HEK293 (cell line): ENCODE data around the gene PKMYT1.
A peak's percentile ranks its signal among the peaks of the same experiment; 100 is the strongest.
"Not testable (repeated sequence)": the region's sequence is repeated elsewhere in the genome, so short reads cannot be mapped to it uniquely, and the experiment has no call there.

Source experiments
- CTCF ChIA-PET: fragments of 350-600 bp; formaldehyde crosslinking; extraction: SDS; loops from one replicate; lab custom pipeline; 2021; ENCODE audit warnings: antibody characterized with exemption; lab: Yijun Ruan, JAX
- POLR2A ChIA-PET: fragments of 300-600 bp; formaldehyde crosslinking; extraction: SDS; loops from one replicate; lab custom pipeline; 2020; ENCODE audit warnings: antibody characterized with exemption, inconsistent platforms; lab: Yijun Ruan, JAX
- H3K27ac ChIP-seq: fragments of 200-500 bp; sonication (Bioruptor generic); 2 replicates; pipeline ENCODE4 v1.5.1; 2014; ENCODE audit warnings: low read depth, low read length, control low read depth, inconsistent platforms; ENCODE audit errors: extremely low read depth
- H3K36me3 ChIP-seq, 2 experiments: fragments of 200-500 bp in 1 of 2; sonication (Bioruptor generic) in 1 of 2; 1 replicate in 1 of 2; 2 replicates in 1 of 2; pipeline ENCODE4 v1.5.1; 2014 to 2017; ENCODE audit warnings: inconsistent platforms in 2 of 2, low read length in 2 of 2; ENCODE audit not compliant: control insufficient read depth in 2 of 2, insufficient read depth in 1 of 2
- H3K4me1 ChIP-seq: fragments of 200-500 bp; sonication (Bioruptor generic); 2 replicates; pipeline ENCODE4 v1.5.1; 2014; ENCODE audit warnings: mild to moderate bottlenecking, low read length, inconsistent platforms; ENCODE audit not compliant: control insufficient read depth, insufficient read depth
- H3K4me3 ChIP-seq: 2 replicates; pipeline ENCODE4 v1.5.1; 2011; ENCODE audit warnings: low read depth, mild to moderate bottlenecking, control low read depth, low read length, moderate library complexity
- H3K9me3 ChIP-seq: fragments of 200-500 bp; sonication (Bioruptor generic); 2 replicates; pipeline ENCODE4 v1.5.1; 2014; ENCODE audit warnings: low read depth, low read length, inconsistent platforms; ENCODE audit not compliant: control insufficient read depth, insufficient read depth
- GFI1B ChIP-seq: fragments of 450-650 bp; formaldehyde crosslinking; IDR thresholded peaks from 2 replicates; pipeline ENCODE4 v1.5.1; 2016; ENCODE audit warnings: missing biosample characterization, missing genetic modification characterization
- MEIS1 ChIP-seq: sonication (generic); formaldehyde crosslinking; IDR thresholded peaks from 2 replicates; pipeline ENCODE4 v1.8.1; 2022; ENCODE audit warnings: missing genetic modification reagents, mild to moderate bottlenecking, borderline replicate concordance
- PRDM1 ChIP-seq: fragments of 450-650 bp; formaldehyde crosslinking; IDR thresholded peaks from 2 replicates; pipeline ENCODE4; 2016; ENCODE audit warnings: missing biosample characterization, missing genetic modification characterization
- ZFP3 ChIP-seq: fragments of 450-650 bp; formaldehyde crosslinking; IDR thresholded peaks from 2 replicates; pipeline ENCODE4 v1.5.1; 2016; ENCODE audit warnings: low read depth, missing biosample characterization, missing genetic modification characterization
- ZNF121 ChIP-seq: fragments of 450-650 bp; formaldehyde crosslinking; IDR thresholded peaks from 2 replicates; pipeline ENCODE4 v1.5.1; 2016; ENCODE audit warnings: missing biosample characterization, missing genetic modification characterization
- ZNF140 ChIP-seq: fragments of 450-650 bp; formaldehyde crosslinking; IDR thresholded peaks from 2 replicates; pipeline ENCODE4 v1.5.1; 2016; ENCODE audit warnings: missing biosample characterization, missing genetic modification characterization
- ZNF157 ChIP-seq: fragments of 450-650 bp; formaldehyde crosslinking; IDR thresholded peaks from 2 replicates; pipeline ENCODE4 v1.5.1; 2016; ENCODE audit warnings: missing biosample characterization, missing genetic modification characterization
- ZNF184 ChIP-seq: fragments of 450-650 bp; IDR thresholded peaks from 2 replicates; pipeline ENCODE4 v1.5.1; 2018; ENCODE audit warnings: missing biosample characterization, mild to moderate bottlenecking, missing genetic modification characterization
- ZNF2 ChIP-seq: fragments of 450-650 bp; formaldehyde crosslinking; IDR thresholded peaks from 2 replicates; pipeline ENCODE4 v1.5.1; 2016; ENCODE audit warnings: missing biosample characterization, missing genetic modification characterization
- ZNF223 ChIP-seq: fragments of 450-650 bp; formaldehyde crosslinking; IDR thresholded peaks from 2 replicates; pipeline ENCODE4 v1.5.1; 2016; ENCODE audit warnings: missing biosample characterization, missing genetic modification characterization
- ZNF266 ChIP-seq: fragments of 450-650 bp; formaldehyde crosslinking; IDR thresholded peaks from 2 replicates; pipeline ENCODE4 v1.5.1; 2016; ENCODE audit warnings: missing biosample characterization, missing genetic modification characterization, low read depth
- ZNF280C ChIP-seq: fragments of 450-650 bp; formaldehyde crosslinking; IDR thresholded peaks from 2 replicates; pipeline ENCODE4 v1.5.1; 2016; ENCODE audit warnings: missing biosample characterization, missing genetic modification characterization
- ZNF600 ChIP-seq: fragments of 450-650 bp; formaldehyde crosslinking; IDR thresholded peaks from 2 replicates; pipeline ENCODE4 v1.5.1; 2016; ENCODE audit warnings: missing biosample characterization, missing genetic modification characterization
- ZNF768 ChIP-seq: fragments of 450-650 bp; formaldehyde crosslinking; IDR thresholded peaks from 2 replicates; pipeline ENCODE4 v1.5.1; 2018; ENCODE audit warnings: missing biosample characterization, mild to moderate bottlenecking, missing genetic modification characterization
- ZNF791 ChIP-seq: fragments of 450-650 bp; formaldehyde crosslinking; IDR thresholded peaks from 2 replicates; pipeline ENCODE4 v1.5.1; 2016; ENCODE audit warnings: missing biosample characterization, missing genetic modification characterization
- TF ChIP-seq, protein P1 (sequence below): fragments of 450-650 bp; formaldehyde crosslinking; IDR thresholded peaks from 2 replicates; pipeline ENCODE4 v1.5.1; 2016; ENCODE audit warnings: missing biosample characterization, missing genetic modification characterization
- TF ChIP-seq, protein P2 (sequence below): fragments of 450-650 bp; formaldehyde crosslinking; IDR thresholded peaks from 2 replicates; pipeline ENCODE4 v1.5.1; 2016; ENCODE audit warnings: missing biosample characterization, missing genetic modification characterization

PKMYT1 gene

GRCh38 chr16:2948807-2949704 is 31.2 kb downstream of the PKMYT1 start (continued):
- TF ChIP-seq ZNF223 (tag by site-specific recombination), result no peak
- no peak for TF ChIP-seq ZNF280C
- TF ChIP-seq, protein P1, sequence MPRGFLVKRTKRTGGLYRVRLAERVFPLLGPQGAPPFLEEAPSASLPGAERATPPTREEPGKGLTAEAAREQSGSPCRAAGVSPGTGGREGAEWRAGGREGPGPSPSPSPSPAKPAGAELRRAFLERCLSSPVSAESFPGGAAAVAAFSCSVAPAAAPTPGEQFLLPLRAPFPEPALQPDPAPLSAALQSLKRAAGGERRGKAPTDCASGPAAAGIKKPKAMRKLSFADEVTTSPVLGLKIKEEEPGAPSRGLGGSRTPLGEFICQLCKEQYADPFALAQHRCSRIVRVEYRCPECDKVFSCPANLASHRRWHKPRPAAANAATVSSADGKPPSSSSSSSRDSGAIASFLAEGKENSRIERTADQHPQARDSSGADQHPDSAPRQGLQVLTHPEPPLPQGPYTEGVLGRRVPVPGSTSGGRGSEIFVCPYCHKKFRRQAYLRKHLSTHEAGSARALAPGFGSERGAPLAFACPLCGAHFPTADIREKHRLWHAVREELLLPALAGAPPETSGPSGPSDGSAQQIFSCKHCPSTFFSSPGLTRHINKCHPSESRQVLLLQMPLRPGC (tag by site-specific recombination), result no peak
- TF ChIP-seq ZNF600 (tag by site-specific recombination), result no peak
- no peak for TF ChIP-seq ZNF266 (tag by site-specific recombination)
- no peak for TF ChIP-seq ZNF768 (tag by site-specific recombination)
- no peak for TF ChIP-seq ZFP3 (tag by site-specific recombination)

DNA sequence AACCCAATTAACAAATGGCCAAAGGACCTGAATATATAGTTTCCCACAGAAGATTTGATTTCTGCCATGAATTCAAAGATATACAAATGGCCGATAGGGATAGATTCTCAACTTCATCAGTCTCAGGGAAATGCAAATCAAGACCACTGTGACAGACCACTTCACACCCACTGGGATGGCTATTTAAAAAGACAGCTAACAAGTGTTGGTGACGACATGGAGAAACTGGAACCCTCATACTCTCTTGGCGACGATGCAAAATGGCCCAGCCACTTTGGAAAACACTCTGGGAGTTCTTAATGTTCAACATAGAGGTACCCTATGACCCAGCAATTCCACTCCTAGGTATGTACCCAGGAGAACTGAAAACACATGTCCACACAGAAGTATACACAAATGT is 33.6 kb downstream of the PKMYT1 start:
- Histone ChIP-seq H3K4me1 (no peaks in the 10 kb centered on the region), H3K9me3 (no peaks in the 10 kb centered on the region), H3K4me3 (no peak overlapping the region), H3K36me3 (peaks cover 5 to 36% of the 10 kb centered on the region in 2 experiments; a peak in 2 of 3 replicates), H3K27ac (no peak overlapping the region)
- CTCF ChIA-PET, result interaction anchor here (0.8 to 1.4 kb wide), 5 partner anchors 13 to 79 kb away, joined by 3 to 6 read pairs (median 4); no protein-coding TSS in a partner anchor
- POLR2A ChIA-PET, result interaction anchor here (0.7 to 1.1 kb wide), 2 partner anchors 13 to 89 kb away, joined by 3 to 4 read pairs; no protein-coding TSS in a partner anchor
- TF ChIP-seq ZNF184 (tag by site-specific recombination), result peak; percentile 92
- peak; percentile 70; the same call in 1 of the 2 replicates for TF ChIP-seq ZNF140
- TF ChIP-seq ZNF791 (tag by site-specific recombination), result no peak

GRCh38 chr16:2943716-2944115 is 36.5 kb downstream of the PKMYT1 start:
- not testable (repeated sequence) for H3K4me3 ChIP-seq

DNA sequence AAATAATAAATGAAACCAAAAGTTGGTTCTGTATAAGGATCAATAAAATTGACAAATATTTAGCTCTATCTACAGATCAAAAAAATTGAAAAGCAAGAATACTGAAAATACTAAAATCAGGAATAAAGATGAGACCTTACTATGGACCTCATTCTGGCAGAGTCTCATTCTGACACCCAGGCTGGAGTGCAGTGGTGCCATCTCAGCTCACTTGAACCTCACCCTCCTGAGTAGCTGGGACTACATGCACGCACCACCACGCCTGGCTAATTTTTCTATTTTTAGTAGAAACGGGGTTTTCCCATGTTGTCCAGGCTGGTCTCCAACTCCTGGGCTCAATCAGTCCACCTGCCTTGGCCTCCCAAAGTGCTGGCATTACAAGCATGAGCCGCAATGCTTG is 38.2 kb downstream of the PKMYT1 start:
- no peak overlapping the region for H3K27ac ChIP-seq
- POLR2A ChIA-PET, result interaction anchor here (0.6 kb wide), 1 partner anchor 45 kb away, joined by 4 read pairs; no protein-coding TSS in a partner anchor
- H3K36me3 ChIP-seq, result peaks cover 11 to 68% of the 10 kb centered on the region in 2 experiments; a peak in 2 of 3 replicates
- H3K4me3 ChIP-seq, result no peak overlapping the region
- H3K9me3 ChIP-seq, result no peaks in the 10 kb centered on the region
- CTCF ChIA-PET, result interaction anchor here (0.6 to 2.4 kb wide), 5 partner anchors 15 to 250 kb away, joined by 3 to 15 read pairs (median 3); no protein-coding TSS in a partner anchor
- H3K4me1 ChIP-seq, result no peaks in the 10 kb centered on the region
- TF ChIP-seq ZNF280C (no peak), MEIS1 (no peak), GFI1B (no peak), ZNF157 (tag by site-specific recombination) (no peak), PRDM1 (tag by site-specific recombination) (no peak), ZNF2 (tag by site-specific recombination) (no peak)
- TF ChIP-seq, protein P2, sequence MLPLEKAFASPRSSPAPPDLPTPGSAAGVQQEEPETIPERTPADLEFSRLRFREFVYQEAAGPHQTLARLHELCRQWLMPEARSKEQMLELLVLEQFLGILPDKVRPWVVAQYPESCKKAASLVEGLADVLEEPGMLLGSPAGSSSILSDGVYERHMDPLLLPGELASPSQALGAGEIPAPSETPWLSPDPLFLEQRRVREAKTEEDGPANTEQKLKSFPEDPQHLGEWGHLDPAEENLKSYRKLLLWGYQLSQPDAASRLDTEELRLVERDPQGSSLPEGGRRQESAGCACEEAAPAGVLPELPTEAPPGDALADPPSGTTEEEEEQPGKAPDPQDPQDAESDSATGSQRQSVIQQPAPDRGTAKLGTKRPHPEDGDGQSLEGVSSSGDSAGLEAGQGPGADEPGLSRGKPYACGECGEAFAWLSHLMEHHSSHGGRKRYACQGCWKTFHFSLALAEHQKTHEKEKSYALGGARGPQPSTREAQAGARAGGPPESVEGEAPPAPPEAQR (tag by site-specific recombination), result no peak

More at GRCh38 chr16:2943716-2944115, 36.5 kb downstream of the PKMYT1 start:
- H3K9me3 ChIP-seq, H3K27ac ChIP-seq, POLR2A ChIA-PET, H3K4me1 ChIP-seq: not testable (repeated sequence)
- peaks cover 11 to 58% of the 10 kb centered on the region in 2 experiments; a peak in 2 of 3 replicates for H3K36me3 ChIP-seq
- peak; percentile 86 for TF ChIP-seq ZNF121 (tag by site-specific recombination)
- CTCF ChIA-PET, result interaction anchor here (0.6 to 1.9 kb wide), 5 partner anchors 17 to 215 kb away, joined by 3 to 6 read pairs (median 3); no protein-coding TSS in a partner anchor
